NCI-H1417 (cell line): ENCODE results near the gene GOSR1.
"Not testable (repeated sequence)": the region's sequence is repeated elsewhere in the genome, so short reads cannot be mapped to it uniquely, and the experiment has no call there.

Source experiments
- DNase-seq, 3 experiments: peaks; one replicate each; lab custom pipeline; 2025; lab: John Stamatoyannopoulos, UW

The GOSR1 gene

GRCh38 chr17:30563131-30563904 lies 86.1 kb downstream of the GOSR1 start:
- DNase-seq: not testable (repeated sequence)

GRCh38 chr17:30563905-30564390 lies 86.7 kb downstream of the GOSR1 start:
- DNase-seq: not testable (repeated sequence)

DNA sequence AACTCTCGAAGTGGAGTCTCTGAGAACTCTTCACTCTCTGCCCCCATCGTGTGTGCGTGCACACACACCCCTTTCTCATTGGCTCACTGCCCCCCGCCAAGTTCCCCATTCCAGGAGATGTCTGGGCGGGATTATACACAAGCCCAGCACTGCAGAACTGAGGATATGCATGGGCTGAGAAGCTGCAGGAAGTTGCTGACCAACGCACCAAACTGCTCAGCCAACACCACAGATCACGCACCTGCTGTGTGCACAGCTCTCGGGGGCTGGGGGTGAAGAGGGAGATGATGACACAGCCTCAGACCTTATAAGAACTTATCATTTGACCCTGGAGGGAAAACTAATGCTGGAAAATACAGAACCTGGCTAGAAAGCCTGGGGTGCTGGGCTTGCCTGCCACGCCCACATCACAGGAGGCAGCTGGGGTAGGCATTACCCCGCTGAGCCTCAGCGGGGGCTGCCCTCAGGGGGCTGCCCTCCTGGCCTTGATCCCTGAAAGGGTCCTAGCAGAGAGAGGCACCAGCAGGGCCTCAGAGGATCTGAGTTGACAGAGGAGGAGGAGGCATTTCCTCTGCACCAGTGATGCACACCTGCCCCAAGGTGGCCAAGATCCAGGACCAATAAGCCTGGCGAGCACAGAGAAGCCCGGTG lies 87.3 kb downstream of the GOSR1 start:
- not testable (repeated sequence) for DNase-seq

DNA sequence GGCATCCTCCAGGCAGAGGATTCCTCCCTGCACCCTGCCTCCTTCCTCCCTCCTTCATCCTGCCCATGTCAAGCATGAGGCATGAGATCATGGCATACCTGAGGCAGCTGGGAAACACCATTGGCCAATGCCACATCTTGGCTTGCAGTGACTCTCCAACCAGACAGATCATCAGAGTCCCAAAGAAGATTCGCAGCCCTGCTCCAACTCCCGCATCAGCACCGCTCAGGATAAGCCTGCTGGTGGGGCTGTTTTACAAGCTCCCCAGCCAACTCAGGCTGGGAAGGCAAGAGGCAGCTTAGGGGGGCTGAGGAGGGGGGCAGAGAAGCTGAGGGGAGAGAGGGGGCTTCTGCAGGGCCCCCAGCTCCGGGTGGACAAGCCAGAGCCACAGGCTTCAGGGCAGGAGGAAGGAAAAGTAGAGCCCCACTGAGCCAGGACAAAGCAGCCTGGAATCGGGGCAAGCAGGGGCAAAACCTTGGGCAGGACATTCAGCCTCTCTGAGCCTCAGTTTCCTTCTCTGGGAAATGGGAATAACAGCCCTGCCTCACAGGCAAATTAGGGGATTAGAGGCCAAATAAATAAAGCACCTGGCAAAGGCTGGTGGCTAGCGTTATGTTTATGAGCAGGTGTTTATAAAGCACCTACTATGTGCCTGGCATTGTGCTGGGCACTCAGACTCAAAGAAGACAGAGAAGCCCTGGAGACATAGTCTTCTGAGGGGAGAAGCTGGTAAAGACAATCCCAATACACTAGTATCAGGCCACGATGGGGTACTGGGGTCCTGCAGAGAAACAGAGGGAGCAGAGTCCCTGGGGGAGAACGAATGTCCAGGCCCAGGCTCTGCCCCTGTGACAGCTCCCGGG lies 88.1 kb downstream of the GOSR1 start:
- DNase-seq: no peak

- not testable (repeated sequence) for DNase-seq
Measured at GRCh38 chr17:30566104-30566503, 88.9 kb downstream of the GOSR1 start.

GRCh38 chr17:30566516-30567225 lies 89.5 kb downstream of the GOSR1 start:
- not testable (repeated sequence) for DNase-seq

GRCh38 chr17:30567231-30568116 lies 90.3 kb downstream of the GOSR1 start:
- no peak for DNase-seq

DNA sequence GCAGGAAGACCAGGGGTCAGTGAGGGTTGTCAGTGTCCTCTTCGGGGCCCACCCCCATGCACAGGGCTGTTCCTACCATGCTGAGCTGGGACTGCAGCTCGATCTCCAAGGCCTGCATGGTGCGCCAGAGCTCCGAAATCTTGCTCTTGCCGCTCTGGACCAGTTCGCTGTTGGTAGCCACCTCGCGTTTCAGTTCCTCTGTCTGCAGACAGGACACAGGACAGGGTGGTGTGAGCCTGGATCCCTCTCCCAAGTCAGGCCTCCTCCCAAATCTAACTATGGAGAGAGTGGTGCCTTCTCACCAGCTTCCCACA lies 90.9 kb downstream of the GOSR1 start:
- DNase-seq: no peak

GRCh38 chr17:30569531-30570175 lies 92.4 kb downstream of the GOSR1 start:
- DNase-seq: not testable (repeated sequence)

- no peak for DNase-seq
Measured at GRCh38 chr17:30570191-30570590, 93.0 kb downstream of the GOSR1 start.

DNA sequence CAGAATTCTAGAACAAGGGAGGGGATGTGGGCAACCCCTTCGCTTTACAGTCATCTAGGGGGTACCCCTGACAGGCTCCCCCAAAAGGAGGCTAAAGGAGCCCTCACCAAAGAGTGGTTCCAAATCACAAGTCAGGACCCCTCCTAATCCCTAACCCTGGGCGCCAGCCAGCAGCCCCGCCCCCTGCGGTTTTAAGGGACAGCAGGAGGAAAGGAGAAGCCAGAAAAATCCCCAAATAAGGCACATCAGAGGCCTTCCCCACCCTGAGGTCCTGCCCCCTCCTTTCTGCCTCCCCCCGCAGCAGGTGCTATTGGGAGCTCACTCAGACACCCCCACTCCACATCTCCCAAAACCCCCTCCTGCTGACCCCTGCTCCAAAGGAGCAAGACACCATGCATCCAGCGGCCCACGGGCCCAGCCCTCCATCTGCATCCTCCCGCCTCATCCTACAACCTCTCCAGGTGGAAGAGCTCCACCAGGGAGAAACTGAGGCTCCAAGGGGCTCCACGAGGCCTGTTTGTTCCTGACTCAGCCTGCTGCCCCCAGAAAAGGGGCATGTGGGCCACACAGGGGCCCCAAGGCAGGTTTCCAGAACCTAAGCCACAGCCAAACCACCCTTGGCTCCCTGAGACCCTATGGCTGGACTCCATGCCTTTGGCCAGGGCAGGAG lies 93.5 kb downstream of the GOSR1 start:
- DNase-seq: no peak

DNA sequence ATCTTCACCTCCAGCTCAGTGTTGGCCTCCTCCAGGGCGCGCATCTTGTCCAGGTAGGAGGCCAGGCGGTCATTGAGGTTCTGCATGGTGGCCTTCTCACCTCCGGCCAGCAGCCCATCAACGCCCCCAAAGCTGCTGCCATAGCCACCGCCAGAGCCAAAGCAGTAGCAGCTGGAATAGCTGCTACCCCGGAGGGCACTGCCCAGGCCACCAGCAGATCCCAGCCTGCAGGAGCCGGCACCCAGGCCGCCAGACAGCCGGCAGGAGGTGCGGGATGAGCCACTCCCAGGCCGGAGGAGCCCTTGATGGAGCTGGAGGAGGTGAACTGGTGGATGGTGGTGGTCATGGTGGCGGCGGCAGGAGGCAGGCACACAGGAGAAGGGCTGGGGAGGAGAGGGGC lies 94.2 kb downstream of the GOSR1 start:
- not testable (repeated sequence) for DNase-seq

- no peak for DNase-seq
Measured at GRCh38 chr17:30571921-30572320, 94.7 kb downstream of the GOSR1 start.

DNA sequence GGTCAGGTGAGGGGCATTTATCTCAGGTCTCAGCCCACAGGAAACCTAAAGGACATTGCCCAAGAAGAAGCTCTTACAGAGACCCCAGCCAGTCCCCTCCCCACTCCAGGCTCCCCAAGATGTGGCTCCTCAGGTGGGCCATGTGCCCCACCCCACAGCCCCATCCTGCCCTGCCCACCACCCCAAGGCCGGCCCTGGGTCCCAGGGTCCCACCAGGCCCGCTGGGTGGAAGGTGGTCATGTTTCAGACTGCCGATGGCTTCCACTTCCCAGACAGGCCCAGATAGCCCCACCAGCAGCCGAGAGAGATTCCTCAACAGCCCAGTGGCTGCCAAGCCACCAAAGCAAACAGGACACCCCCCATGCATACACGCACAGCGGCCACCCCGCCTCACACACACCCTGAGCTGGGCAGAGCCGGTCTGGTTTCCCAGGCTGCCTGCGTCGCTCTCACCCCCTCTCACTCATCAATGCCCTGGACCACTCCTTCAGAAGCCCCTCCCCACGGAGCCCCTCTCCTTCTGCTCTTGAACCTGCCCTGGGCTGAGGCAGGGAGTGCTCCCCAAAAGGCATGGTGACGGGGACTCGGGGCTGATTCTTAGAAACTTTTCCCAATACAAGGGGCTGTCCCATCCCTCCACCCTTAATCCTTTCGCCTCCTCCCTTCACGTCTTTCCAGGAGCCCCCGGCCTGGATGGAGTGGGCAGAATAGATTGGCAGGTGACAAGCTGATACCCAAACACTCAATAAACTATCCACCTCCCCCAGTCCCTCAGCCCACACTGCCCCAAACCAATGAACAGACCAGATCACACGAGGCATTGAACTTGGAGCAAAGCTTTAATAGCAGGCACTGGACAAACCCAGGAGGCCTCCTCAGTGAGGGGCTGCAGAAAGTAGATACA lies 95.7 kb downstream of the GOSR1 start:
- DNase-seq: not testable (repeated sequence)

GRCh38 chr17:30573603-30574175 lies 96.5 kb downstream of the GOSR1 start:
- no peak for DNase-seq

DNA sequence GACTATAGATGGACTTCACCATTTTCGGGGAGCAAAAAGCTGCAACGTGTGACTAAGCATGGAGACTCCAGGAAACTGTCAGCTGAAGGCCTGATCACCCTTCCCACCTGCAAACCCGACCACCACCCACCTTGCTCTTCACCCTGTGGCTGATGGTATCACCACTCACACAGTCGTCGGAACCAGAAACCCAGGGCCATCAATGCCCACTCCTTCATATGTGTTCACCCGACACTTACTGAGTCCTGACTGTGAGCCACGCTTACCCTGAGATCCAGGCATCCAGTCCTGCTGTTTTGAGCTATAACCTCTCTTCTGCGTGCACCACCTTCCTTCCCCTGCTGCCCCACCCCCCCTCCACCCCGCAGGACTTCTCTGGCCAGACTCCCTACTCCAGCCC lies 97.1 kb downstream of the GOSR1 start:
- not testable (repeated sequence) for DNase-seq

GRCh38 chr17:30574806-30575205 lies 97.6 kb downstream of the GOSR1 start:
- not testable (repeated sequence) for DNase-seq

GRCh38 chr17:30575648-30576325 lies 98.6 kb downstream of the GOSR1 start:
- DNase-seq: not testable (repeated sequence)
